HepG2 (cell line): ENCODE data around the gene RTEL1. TPM values are rescaled to one million over a fixed set of nuclear protein-coding genes. Genes with fewer than 3 reads are reported as not detected.
A peak's percentile ranks its signal among the peaks of the same experiment; 100 is the strongest.

Experiments used
- ATF6 ChIP-seq: sonication (generic); formaldehyde crosslinking; conservative IDR thresholded peaks from 2 replicates; pipeline ENCODE4 v1.4.0; 2020; ENCODE audit warnings: missing genetic modification reagents
- EP300 ChIP-seq, 3 experiments: sonication (generic) in 1 of 3; formaldehyde crosslinking in 1 of 3; IDR thresholded peaks; 2 replicates each; pipeline versions ENCODE4 v1.5.1 to v1.6.1; 2011 to 2020; ENCODE audit warnings: low read depth in 2 of 3, low read length in 2 of 3, borderline replicate concordance in 1 of 3, improper control_type of control experiment in 1 of 3, mild to moderate bottlenecking in 1 of 3, missing genetic modification reagents in 1 of 3, moderate library complexity in 1 of 3
- HDAC2 ChIP-seq: sonication (generic); formaldehyde crosslinking; IDR thresholded peaks from 2 replicates; pipeline ENCODE4 v1.4.0; 2020; ENCODE audit warnings: missing genetic modification reagents
- HNF4A ChIP-seq: sonication (generic); formaldehyde crosslinking; IDR thresholded peaks from 2 replicates; pipeline ENCODE4 v1.4.0; 2020; ENCODE audit warnings: missing genetic modification reagents
- NFKB2 ChIP-seq: sonication (generic); formaldehyde crosslinking; IDR thresholded peaks from 2 replicates; pipeline ENCODE4 v1.4.0; 2020; ENCODE audit warnings: missing genetic modification reagents, borderline replicate concordance
- NR2C2 ChIP-seq: sonication (generic); formaldehyde crosslinking; IDR thresholded peaks from 2 replicates; pipeline ENCODE4 v1.4.0; 2020; ENCODE audit warnings: missing genetic modification reagents, mild to moderate bottlenecking, moderate library complexity, borderline replicate concordance
- NR2F6 ChIP-seq, 2 experiments: IDR thresholded peaks; 2 replicates each; pipeline ENCODE4 v1.6.1; 2016; ENCODE audit warnings: antibody characterized with exemption in 1 of 2, mild to moderate bottlenecking in 1 of 2
- POLR2AphosphoS5 ChIP-seq: IDR thresholded peaks from 2 replicates; pipeline ENCODE4 v1.6.1; 2012; ENCODE audit warnings: low read depth, low read length
- RBFOX2 ChIP-seq: fragments of 200-400 bp; formaldehyde crosslinking; IDR thresholded peaks from 2 replicates; pipeline ENCODE4 v1.6.1; 2017; ENCODE audit warnings: low read depth, mild to moderate bottlenecking, low read length
- ZBTB4 ChIP-seq: sonication (generic); formaldehyde crosslinking; IDR thresholded peaks from 2 replicates; pipeline ENCODE4 v1.4.0; 2020; ENCODE audit warnings: missing genetic modification reagents, mild to moderate bottlenecking, borderline replicate concordance
- ZNF547 ChIP-seq: sonication (generic); formaldehyde crosslinking; IDR thresholded peaks from 2 replicates; pipeline ENCODE4 v1.5.1; 2020; ENCODE audit warnings: mild to moderate bottlenecking, missing genetic modification reagents
- ZNF609 ChIP-seq: sonication (generic); formaldehyde crosslinking; IDR thresholded peaks from 2 replicates; pipeline ENCODE4 v1.4.0; 2020; ENCODE audit warnings: mild to moderate bottlenecking, missing genetic modification reagents, borderline replicate concordance
- ZNF784 ChIP-seq: sonication (generic); formaldehyde crosslinking; IDR thresholded peaks from 2 replicates; pipeline ENCODE4 v1.5.1; 2020; ENCODE audit warnings: missing genetic modification reagents, mild to moderate bottlenecking, borderline replicate concordance
- ZNF891 ChIP-seq: sonication (generic); formaldehyde crosslinking; IDR thresholded peaks from 2 replicates; pipeline ENCODE4 v1.5.0; 2020; ENCODE audit warnings: mild to moderate bottlenecking, missing genetic modification reagents
- polyA plus RNA-seq, 8 experiments: library from polyadenylated mRNA; depleted of rRNA in 3 of 8; stranded (reverse) in 7 of 8; unstranded in 1 of 8; fragments of >200 nt; fragmentation: Illumina TruSeq in 4 of 8; extraction: Trizol in 4 of 8; gene quantifications; 2 replicates each; pipeline versions ENCODE4 v1.2.1 to v1.2.3, GENCODE V29; 2011 to 2016; ENCODE audit warnings: low read depth in 4 of 8, missing spikeins in 1 of 8, mixed read lengths in 1 of 8; ENCODE audit not compliant: insufficient read depth in 1 of 8
- total RNA-seq, 5 experiments: library from RNA; depleted of rRNA; stranded (reverse); fragments of >200 nt; fragmentation: Illumina TruSeq; extraction: Trizol; gene quantifications; 2 replicates each; pipeline ENCODE4 v1.2.3, GENCODE V29; 2016; ENCODE audit warnings: low read depth in 1 of 5

RTEL1 gene
- total and polyA plus RNA-seq, 2 of the 13 experiments (the other 11 are each of a cell fraction or from before 2014, with no cell fraction given): 21.8 to 36.4 TPM

GRCh38 chr20:63699466-63700198, 41.5 kb downstream of the RTEL1 start (continued):
- TF ChIP-seq NR2F6 (IDR thresholded peaks at IDR 0.05) (peak; percentile 76; the same call in 1 of the 2 replicates), NR2F6 (CRISPR knock-in tag; IDR thresholded peaks at IDR 0.05) (peak; percentile 63; the same call in 1 of the 2 replicates), ZBTB4 (no peak), POLR2AphosphoS5 (0 out of 2 replicates have a peak, but pooled peaks have one; percentile 1), ATF6 (CRISPR knock-in tag) (no peak), NR2C2 (CRISPR knock-in tag) (peak; percentile 91), ZNF609 (CRISPR knock-in tag) (0 out of 2 replicates have a peak, but pooled peaks have one; percentile 3), ZNF547 (0 out of 2 replicates have a peak, but pooled peaks have one; percentile 48), RBFOX2 (peak; percentile 29), NFKB2 (peak; percentile 12; the same call in 1 of the 2 replicates), ZNF891 (CRISPR knock-in tag) (0 out of 2 replicates have a peak, but pooled peaks have one; percentile 7), EP300 (IDR thresholded peaks at IDR 0.05; ENCODE audit: low read depth in 2 of 2, low read length in 2 of 2) (no peak), EP300 (CRISPR knock-in tag; IDR thresholded peaks at IDR 0.05; ENCODE audit: borderline replicate concordance) (no peak), HDAC2 (CRISPR knock-in tag) (no peak), HNF4A (CRISPR knock-in tag) (no peak), ZNF784 (0 out of 2 replicates have a peak, but pooled peaks have one; percentile 18)
